SU-DHL-6 (cell line): Measurements from ENCODE around the gene OR51D1.
A peak's percentile ranks its signal among the peaks of the same experiment; 100 is the strongest.

Source experiments
- H2AFZ ChIP-seq: fragments of 200-600 bp; sonication (generic); 2 replicates; pipeline ENCODE4 v1.6.1; 2014; ENCODE audit warnings: low read depth, mild to moderate bottlenecking, moderate library complexity, mixed read lengths, antibody characterized with exemption, low read length; ENCODE audit not compliant: severe bottlenecking
- H3F3A ChIP-seq: fragments of 200-600 bp; shearing (Covaris generic); 2 replicates; pipeline ENCODE4 v1.6.0; 2016; ENCODE audit warnings: antibody characterized with exemption, mild to moderate bottlenecking; ENCODE audit not compliant: insufficient read depth
- H3K27ac ChIP-seq: fragments of 200-600 bp; sonication (generic); 2 replicates; pipeline ENCODE4 v1.5.1; 2016; ENCODE audit warnings: low read depth, mild to moderate bottlenecking, low read length, moderate library complexity, mixed read lengths
- H3K27me3 ChIP-seq: fragments of 200-600 bp; sonication (generic), shearing (Covaris generic); 2 replicates; pipeline ENCODE4 v1.6.0; 2014; ENCODE audit warnings: mild to moderate bottlenecking, low read length
- H3K36me3 ChIP-seq: fragments of 200-600 bp; sonication (generic); 2 replicates; pipeline ENCODE4 v1.6.1; 2014; ENCODE audit warnings: mild to moderate bottlenecking, low read length, mixed read lengths
- H3K4me2 ChIP-seq: fragments of 300-600, 200-600 bp; shearing (Covaris generic), sonication (generic); 2 replicates; pipeline ENCODE4 v1.6.0; 2014; ENCODE audit warnings: low read length, low read depth, mild to moderate bottlenecking; ENCODE audit not compliant: poor library complexity, severe bottlenecking
- H3K4me3 ChIP-seq: fragments of 200-600 bp; sonication (generic); 2 replicates; pipeline ENCODE4 v1.5.1; 2014; ENCODE audit warnings: antibody characterized with exemption, low read length, mild to moderate bottlenecking, mixed read lengths; ENCODE audit not compliant: insufficient read depth, poor library complexity, severe bottlenecking
- H3K79me2 ChIP-seq: fragments of 200-600 bp; sonication (generic); 2 replicates; pipeline ENCODE4 v1.6.1; 2014; ENCODE audit warnings: mild to moderate bottlenecking, low read length, moderate library complexity; ENCODE audit not compliant: insufficient read depth
- H3K9ac ChIP-seq: fragments of 200-600 bp; sonication (generic); 2 replicates; pipeline ENCODE4 v1.7.0; 2014; ENCODE audit warnings: mild to moderate bottlenecking, low read length
- H3K9me2 ChIP-seq: fragments of 200-600 bp; sonication (generic); replicated peaks from 2 replicates; pipeline ENCODE4 v1.6.1; 2014; ENCODE audit warnings: low read length; ENCODE audit not compliant: insufficient read depth
- H3K9me3 ChIP-seq: fragments of 200-600 bp; sonication (generic); 2 replicates; pipeline ENCODE4 v1.6.1; 2014; ENCODE audit warnings: low read length, mixed read lengths; ENCODE audit not compliant: insufficient read depth
- H4K20me1 ChIP-seq: fragments of 200-600 bp; sonication (generic); 2 replicates; pipeline ENCODE4 v1.6.1; 2014; ENCODE audit warnings: low read depth, mild to moderate bottlenecking, antibody characterized with exemption, low read length, moderate library complexity, mixed read lengths
- CTCF ChIP-seq: fragments of 200-600 bp; sonication (generic); IDR thresholded peaks from one replicate; pipeline ENCODE4 v1.5.1; 2017; ENCODE audit warnings: antibody characterized with exemption, mild to moderate bottlenecking, low read length, moderate library complexity; ENCODE audit not compliant: insufficient read depth, poor library complexity, severe bottlenecking
- EZH2phosphoT487 ChIP-seq: fragments of 200-600 bp; sonication (generic), shearing (Covaris generic); conservative IDR thresholded peaks from 2 replicates; pipeline ENCODE4 v1.6.1; 2018; ENCODE audit warnings: mild to moderate bottlenecking, antibody characterized with exemption, low read length, moderate library complexity, mixed read lengths

Gene OR51D1, protein sequence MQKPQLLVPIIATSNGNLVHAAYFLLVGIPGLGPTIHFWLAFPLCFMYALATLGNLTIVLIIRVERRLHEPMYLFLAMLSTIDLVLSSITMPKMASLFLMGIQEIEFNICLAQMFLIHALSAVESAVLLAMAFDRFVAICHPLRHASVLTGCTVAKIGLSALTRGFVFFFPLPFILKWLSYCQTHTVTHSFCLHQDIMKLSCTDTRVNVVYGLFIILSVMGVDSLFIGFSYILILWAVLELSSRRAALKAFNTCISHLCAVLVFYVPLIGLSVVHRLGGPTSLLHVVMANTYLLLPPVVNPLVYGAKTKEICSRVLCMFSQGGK

GRCh38 chr11:4636962-4637661 is at the start of gene OR51D1:
OR51D1 (plus strand) TSS chr11:4637477; CDS start chr11:4639791, 2,314 bp downstream.
- no peaks in the 10 kb centered on the region for H3K79me2 ChIP-seq
- no peaks in the 10 kb centered on the region for H3K9me3 ChIP-seq
- no peaks in the 10 kb centered on the region for H3K9me2 ChIP-seq
- no peak within 1 kb of the TSS for H3K9ac ChIP-seq
- no peak within 1 kb of the TSS for H3K4me3 ChIP-seq
- no peaks in the 10 kb centered on the region for H3K27me3 ChIP-seq
- no peaks in the 10 kb centered on the region for H3F3A ChIP-seq
- no peak within 1 kb of the TSS for H2AFZ ChIP-seq
- no peak within 1 kb of the TSS for H3K4me2 ChIP-seq
- H4K20me1 ChIP-seq = no peaks in the 10 kb centered on the region
- no peak for TF ChIP-seq EZH2phosphoT487
- TF ChIP-seq CTCF = peak; percentile 87
- no peaks in the 10 kb centered on the region for H3K36me3 ChIP-seq
- H3K27ac ChIP-seq = no peak within 1 kb of the TSS

GRCh38 chr11:4589017-4589416 is 48.3 kb upstream of the OR51D1 start:
- no peaks in the 10 kb centered on the region for H3K9me3 ChIP-seq
- TF ChIP-seq CTCF (no peak), EZH2phosphoT487 (no peak)
- H3K9ac ChIP-seq = no peak overlapping the region
- H3K9me2 ChIP-seq = no peaks in the 10 kb centered on the region
- H3K27ac ChIP-seq = no peak overlapping the region
- H4K20me1 ChIP-seq = no peaks in the 10 kb centered on the region
- H3K4me2 ChIP-seq = no peak overlapping the region
- no peak overlapping the region for H2AFZ ChIP-seq
- no peaks in the 10 kb centered on the region for H3F3A ChIP-seq
- H3K4me3 ChIP-seq = no peak overlapping the region
- no peaks in the 10 kb centered on the region for H3K36me3 ChIP-seq
- H3K79me2 ChIP-seq = no peaks in the 10 kb centered on the region
- H3K27me3 ChIP-seq = no peaks in the 10 kb centered on the region

DNA sequence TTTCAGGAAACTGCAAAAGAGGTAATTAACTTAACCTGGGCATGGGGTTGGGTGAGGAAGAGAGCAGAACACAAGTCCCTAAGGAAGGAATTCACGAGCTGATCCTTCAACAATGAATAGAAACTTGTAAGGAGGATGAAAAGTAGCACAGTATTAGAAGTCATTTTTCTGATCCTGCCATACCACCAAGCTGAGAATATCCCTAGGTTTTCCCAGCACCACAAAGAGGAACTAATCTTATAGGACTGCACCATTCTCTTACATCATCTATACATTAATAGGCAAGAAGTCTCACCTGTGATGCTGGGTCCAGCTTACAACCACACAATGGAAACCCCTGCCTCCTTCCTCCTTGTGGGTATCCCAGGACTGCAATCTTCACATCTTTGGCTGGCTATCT is 43.5 kb upstream of the OR51D1 start, which contains the start of gene OR52I1:
OR52I1 (plus strand) TSS at position 301 of the 400 bp plus-strand sequence; CDS start at position 301, 0 bp downstream.
- TF ChIP-seq CTCF = no peak
- TF ChIP-seq EZH2phosphoT487 = no peak
- Histone ChIP-seq H3K27ac (no peak within 1 kb of the TSS), H3K4me3 (no peak within 1 kb of the TSS), H3K4me2 (no peak within 1 kb of the TSS), H3K27me3 (no peaks in the 10 kb centered on the region), H4K20me1 (no peaks in the 10 kb centered on the region), H3K9me2 (no peaks in the 10 kb centered on the region), H3K79me2 (no peaks in the 10 kb centered on the region), H3F3A (no peaks in the 10 kb centered on the region), H3K36me3 (no peaks in the 10 kb centered on the region), H3K9ac (no peak within 1 kb of the TSS), H3K9me3 (no peaks in the 10 kb centered on the region), H2AFZ (no peak within 1 kb of the TSS)
